Brain microvascular endothelial cell (primary cell): Measurements from ENCODE around the gene CES1.
"Not testable (repeated sequence)": the region's sequence is repeated elsewhere in the genome, so short reads cannot be mapped to it uniquely, and the experiment has no call there.

Experiments
- DNase-seq: peaks from one replicate; pipeline ENCODE4 v3.0.0-alpha.2; 2020
- H3K27ac ChIP-seq: fragments of 250-450 bp; sonication (Bioruptor Pico); 2 replicates; pipeline ENCODE4 v1.5.1; 2020; ENCODE audit warnings: mild to moderate bottlenecking, moderate library complexity
- H3K27me3 ChIP-seq: fragments of 250-450 bp; sonication (Bioruptor Pico); replicated peaks from 2 replicates; pipeline ENCODE4 v1.5.1; 2020; ENCODE audit warnings: mild to moderate bottlenecking
- H3K36me3 ChIP-seq: fragments of 250-450 bp; sonication (Bioruptor Pico); replicated peaks from 2 replicates; pipeline ENCODE4 v1.5.1; 2020; ENCODE audit warnings: mild to moderate bottlenecking
- H3K4me3 ChIP-seq: 2 replicates; pipeline ENCODE4 v1.5.1; 2011; ENCODE audit warnings: low read depth, mild to moderate bottlenecking, control low read depth, low read length, moderate library complexity
- in situ Hi-C: cut with HindIII; loops from 2 replicates; pipeline ENCODE4 v1.10.0; 2017; ENCODE audit warnings: low sequenced_read_pairs, low pct_ligation_motif_present
- TF ChIP-seq, protein P1 (sequence below): IDR thresholded peaks from 2 replicates; pipeline ENCODE4 v1.5.1; 2011; ENCODE audit warnings: low read depth, mild to moderate bottlenecking, moderate library complexity, low read length, control low read depth, inconsistent platforms; ENCODE audit errors: missing control alignments

The CES1 gene

DNA sequence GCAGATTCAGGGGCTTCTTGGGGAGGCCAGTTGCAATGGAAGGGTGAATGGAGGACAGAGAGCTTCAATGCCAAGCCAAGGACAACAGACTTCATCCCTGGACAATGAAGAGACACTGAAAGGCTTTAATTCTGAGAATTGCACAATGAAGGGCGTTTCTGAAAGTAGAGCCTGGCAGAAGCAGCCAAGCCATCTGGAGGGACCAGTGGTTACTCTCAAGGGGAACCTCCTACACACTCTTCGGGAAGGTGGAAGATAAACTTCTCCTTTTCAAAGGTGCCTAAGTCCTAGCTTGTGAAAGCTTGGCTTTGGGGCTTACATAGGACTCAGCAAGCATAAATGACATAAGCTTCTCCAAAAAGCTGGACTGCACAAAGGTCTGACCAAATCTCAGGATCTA is 6.2 kb upstream of the CES1 start:
- no peak overlapping the region for H3K27ac ChIP-seq
- TF ChIP-seq, protein P1, sequence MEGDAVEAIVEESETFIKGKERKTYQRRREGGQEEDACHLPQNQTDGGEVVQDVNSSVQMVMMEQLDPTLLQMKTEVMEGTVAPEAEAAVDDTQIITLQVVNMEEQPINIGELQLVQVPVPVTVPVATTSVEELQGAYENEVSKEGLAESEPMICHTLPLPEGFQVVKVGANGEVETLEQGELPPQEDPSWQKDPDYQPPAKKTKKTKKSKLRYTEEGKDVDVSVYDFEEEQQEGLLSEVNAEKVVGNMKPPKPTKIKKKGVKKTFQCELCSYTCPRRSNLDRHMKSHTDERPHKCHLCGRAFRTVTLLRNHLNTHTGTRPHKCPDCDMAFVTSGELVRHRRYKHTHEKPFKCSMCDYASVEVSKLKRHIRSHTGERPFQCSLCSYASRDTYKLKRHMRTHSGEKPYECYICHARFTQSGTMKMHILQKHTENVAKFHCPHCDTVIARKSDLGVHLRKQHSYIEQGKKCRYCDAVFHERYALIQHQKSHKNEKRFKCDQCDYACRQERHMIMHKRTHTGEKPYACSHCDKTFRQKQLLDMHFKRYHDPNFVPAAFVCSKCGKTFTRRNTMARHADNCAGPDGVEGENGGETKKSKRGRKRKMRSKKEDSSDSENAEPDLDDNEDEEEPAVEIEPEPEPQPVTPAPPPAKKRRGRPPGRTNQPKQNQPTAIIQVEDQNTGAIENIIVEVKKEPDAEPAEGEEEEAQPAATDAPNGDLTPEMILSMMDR, result no peak
- in situ Hi-C loops, result loop anchor here (25.0 kb wide), 1 partner anchor 402 kb away; no protein-coding TSS in a partner anchor
- no peak for DNase-seq
- H3K36me3 ChIP-seq, result no peaks in the 10 kb centered on the region
- H3K4me3 ChIP-seq, result no peak overlapping the region
- H3K27me3 ChIP-seq, result no peaks in the 10 kb centered on the region

DNA sequence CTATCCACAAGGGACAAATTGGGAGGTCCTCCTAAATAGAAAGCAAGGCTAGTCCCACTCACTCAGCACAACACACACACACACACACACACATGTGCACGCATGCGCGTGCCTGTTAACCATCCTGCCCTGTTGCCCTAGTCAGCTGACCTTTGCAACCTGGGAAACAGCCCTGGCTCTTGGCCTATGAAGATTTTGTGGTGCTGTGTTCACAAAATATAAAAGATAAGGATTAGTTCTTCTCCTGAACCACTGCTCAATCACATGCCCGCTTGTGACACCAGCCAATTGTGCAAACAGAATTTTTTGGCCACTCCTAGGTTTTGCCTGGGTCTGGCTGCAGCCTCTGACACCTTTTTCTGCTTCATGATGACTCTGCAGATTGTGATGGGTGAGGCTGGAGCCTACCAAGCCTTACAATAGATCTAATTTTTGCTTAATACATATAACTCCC is 3.3 kb upstream of the CES1 start:
- no peak overlapping the region for H3K27ac ChIP-seq
- in situ Hi-C loops, result loop anchor here (25.0 kb wide), 1 partner anchor 399 kb away; no protein-coding TSS in a partner anchor
- H3K27me3 ChIP-seq, result no peaks in the 10 kb centered on the region
- H3K4me3 ChIP-seq, result no peak overlapping the region
- no peak for DNase-seq
- TF ChIP-seq, protein P1, result no peak
- no peaks in the 10 kb centered on the region for H3K36me3 ChIP-seq

DNA sequence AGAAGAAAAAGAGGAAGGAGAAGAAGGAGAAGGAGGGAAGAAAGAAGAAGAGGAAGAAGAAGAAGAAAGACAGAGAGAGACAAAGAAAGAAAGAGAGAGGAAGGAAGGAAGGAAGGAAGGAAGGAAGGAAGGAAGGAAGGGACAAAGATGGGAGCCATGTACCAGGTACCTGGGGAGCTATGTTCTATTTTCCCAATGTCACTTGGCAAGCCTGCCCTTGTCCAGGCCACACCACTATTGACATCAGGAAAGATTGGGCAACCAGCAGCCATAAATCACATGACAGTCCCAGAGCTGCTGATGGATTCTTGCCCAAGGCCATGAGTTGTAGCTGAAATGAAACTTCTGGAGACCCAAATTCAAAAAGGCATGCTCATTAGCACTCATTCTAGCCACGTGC is 2.7 kb upstream of the CES1 start:
- Histone ChIP-seq H3K27ac (no peak overlapping the region), H3K36me3 (no peaks in the 10 kb centered on the region), H3K27me3 (no peaks in the 10 kb centered on the region), H3K4me3 (no peak overlapping the region)
- in situ Hi-C loops, result loop anchor here (25.0 kb wide), 1 partner anchor 398 kb away; no protein-coding TSS in a partner anchor
- TF ChIP-seq, protein P1, result no peak
- no peak for DNase-seq

DNA sequence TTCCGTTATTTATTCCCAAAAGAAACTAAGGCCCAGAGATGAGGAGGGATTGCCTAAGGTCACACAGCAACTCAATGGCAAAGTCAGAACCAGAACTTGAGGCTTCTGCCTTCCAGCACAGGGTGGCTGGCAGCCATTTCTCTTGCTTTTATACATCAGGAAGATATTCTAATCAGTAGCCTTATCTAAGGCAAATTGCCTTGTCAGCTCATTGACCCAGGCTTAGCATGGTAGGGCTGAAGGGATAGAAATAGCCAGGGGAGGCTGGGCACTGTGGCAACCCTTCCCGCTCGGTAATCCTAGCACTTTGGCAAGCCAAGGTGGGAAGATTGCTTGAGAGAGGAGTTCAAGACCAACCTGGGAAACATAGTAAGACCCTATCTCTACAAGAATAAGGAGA is 2.3 kb upstream of the CES1 start:
- H3K36me3 ChIP-seq, H3K27me3 ChIP-seq, H3K4me3 ChIP-seq, H3K27ac ChIP-seq, DNase-seq: not testable (repeated sequence)
- in situ Hi-C loops, result loop anchor here (25.0 kb wide), 1 partner anchor 398 kb away; no protein-coding TSS in a partner anchor

DNA sequence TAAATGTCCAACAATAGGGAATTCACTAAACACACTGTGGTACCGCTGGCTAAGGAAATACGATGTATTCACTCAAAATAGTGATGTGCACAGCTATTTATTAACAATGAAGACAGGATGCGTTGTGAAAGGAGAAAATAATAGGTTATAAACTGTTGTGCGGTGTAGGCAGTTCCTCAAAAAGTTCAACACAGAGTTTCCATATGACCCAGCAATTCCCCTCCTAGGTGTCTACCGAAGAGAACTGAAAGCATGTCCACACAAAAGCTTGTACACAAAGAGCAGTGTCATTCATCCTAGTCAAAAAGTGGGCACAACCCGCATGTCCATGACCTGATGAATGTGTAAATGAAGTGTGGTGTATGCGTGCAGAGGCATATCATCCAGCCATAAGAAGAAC is 1.2 kb upstream of the CES1 start:
- H3K27ac ChIP-seq, result no peak overlapping the region
- no peak overlapping the region for H3K4me3 ChIP-seq
- DNase-seq, result no peak
- TF ChIP-seq, protein P1, result no peak
- H3K27me3 ChIP-seq, result no peaks in the 10 kb centered on the region
- in situ Hi-C loops, result loop anchor here (25.0 kb wide), 1 partner anchor 397 kb away; no protein-coding TSS in a partner anchor
- H3K36me3 ChIP-seq, result no peaks in the 10 kb centered on the region

DNA sequence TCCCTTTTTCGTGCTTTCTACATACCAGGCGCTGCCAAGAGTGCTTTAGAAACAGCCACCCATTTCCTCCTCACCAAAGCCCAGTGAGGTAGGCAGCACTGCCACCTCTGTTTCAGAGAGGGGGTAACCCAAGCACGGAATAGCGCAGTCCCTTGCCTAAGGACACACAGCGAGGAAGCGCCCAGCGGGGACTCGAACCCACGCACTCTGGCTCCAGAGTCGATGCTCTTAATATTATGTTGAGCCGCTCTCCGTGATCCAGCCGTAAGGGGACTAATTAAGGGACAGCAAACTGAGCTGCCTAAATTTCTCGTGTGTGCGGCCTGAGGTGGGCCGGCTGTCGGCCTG is 497 bp downstream of the CES1 start:
- DNase-seq, result no peak
- Histone ChIP-seq H3K27ac (no peak overlapping the region), H3K36me3 (no peaks in the 10 kb centered on the region), H3K27me3 (no peaks in the 10 kb centered on the region), H3K4me3 (no peak overlapping the region)
- in situ Hi-C loops, result loop anchor here (25.0 kb wide), 1 partner anchor 395 kb away; no protein-coding TSS in a partner anchor
- TF ChIP-seq, protein P1, result no peak
